NCI-H1694 (cell line): Measurements from ENCODE around the gene GRIK4.

Experiments used
- DNase-seq: peaks from one replicate; lab custom pipeline; 2025; lab: John Stamatoyannopoulos, UW

GRIK4 gene

GRCh38 chr11:120840661-120841060, 329.1 kb downstream of the GRIK4 start:
- DNase-seq: no peak

- DNase-seq: no peak
Observed at GRCh38 chr11:120841074-120841473, 329.5 kb downstream of the GRIK4 start.

DNA sequence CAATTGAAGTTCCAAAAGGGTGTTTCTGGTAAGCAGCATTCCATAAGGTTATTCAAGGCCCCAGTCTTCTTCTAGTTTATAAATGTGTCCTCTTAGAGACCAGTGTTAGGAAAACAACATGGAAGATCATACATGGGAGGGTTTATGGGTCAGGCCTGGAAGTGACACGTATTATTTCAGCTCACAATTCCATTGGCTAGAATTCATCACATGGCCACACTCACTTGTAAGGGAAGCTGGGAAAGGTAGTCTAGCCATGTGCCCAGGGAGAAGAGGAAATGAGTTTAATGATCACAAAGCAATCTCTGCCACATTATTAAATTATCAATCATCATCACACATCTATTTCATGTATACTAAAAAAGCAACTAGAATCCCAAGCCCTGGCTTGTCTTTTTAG, 330.6 kb downstream of the GRIK4 start:
- DNase-seq: no peak

DNA sequence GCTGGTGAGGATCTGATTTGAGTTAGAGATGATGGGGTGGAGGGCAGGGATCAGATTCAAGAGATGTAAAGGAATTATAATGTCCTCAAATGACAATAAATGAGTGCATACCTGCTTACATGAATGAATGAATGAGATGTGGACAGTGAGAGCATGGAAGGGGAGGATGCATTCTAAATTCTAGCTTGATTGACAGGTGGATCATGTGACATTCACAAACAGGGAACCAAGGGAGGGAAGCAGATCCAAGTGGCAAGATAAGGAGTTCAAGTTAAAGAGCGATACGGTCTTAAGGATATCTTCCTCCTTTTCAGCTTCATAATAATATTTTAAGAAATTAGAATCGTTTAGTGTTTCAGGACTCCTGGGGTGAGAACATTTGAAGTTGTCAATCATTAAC, 341.9 kb downstream of the GRIK4 start:
- no peak for DNase-seq

- no peak for DNase-seq
Observed at GRCh38 chr11:120854988-120855387, 343.4 kb downstream of the GRIK4 start.

DNA sequence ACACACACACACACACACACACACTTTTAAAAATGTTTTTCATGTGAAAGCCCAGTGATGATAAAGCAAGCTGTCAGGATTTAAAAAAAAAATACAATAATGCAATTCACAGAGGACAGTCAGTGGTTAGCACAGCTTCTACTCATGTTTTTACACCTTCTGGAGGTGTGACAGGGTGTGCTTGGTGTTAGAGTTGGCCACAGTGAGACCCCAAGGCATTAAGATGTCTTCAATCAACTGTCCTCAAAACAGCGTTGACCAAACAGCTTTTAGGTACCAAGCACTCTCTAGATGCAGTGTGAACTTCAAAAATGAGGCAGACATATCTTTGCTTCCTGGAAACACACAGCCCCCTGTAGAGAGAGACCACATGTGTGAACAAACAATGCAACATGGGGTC, 346.0 kb downstream of the GRIK4 start:
- no peak for DNase-seq

GRCh38 chr11:120858740-120859139, 347.2 kb downstream of the GRIK4 start:
- no peak for DNase-seq

- DNase-seq: no peak
Observed at GRCh38 chr11:120859552-120860295, 348.2 kb downstream of the GRIK4 start.

GRCh38 chr11:120863359-120863758, 351.8 kb downstream of the GRIK4 start:
- DNase-seq: no peak

GRCh38 chr11:120867024-120867423, 355.5 kb downstream of the GRIK4 start:
- no peak for DNase-seq

GRCh38 chr11:120867531-120867930, 356.0 kb downstream of the GRIK4 start:
- no peak for DNase-seq

DNA sequence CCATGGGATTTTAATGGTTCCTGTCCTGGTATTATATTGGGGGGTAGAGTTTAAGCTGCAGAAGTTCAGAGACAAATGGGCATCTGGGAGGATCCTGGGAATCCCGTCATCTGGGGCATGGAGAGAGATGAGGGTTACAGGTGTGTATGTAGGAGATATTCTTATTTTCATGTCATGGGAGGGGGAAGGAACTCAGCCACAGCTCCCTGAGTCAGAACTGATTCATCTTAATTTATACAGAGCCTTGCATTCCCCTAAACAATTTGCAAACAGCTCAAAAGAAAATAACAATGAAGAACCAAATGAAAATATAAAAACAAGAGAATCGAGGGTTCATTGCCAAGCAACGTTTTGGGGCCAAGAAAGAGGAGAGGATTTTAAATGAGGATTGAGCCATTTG, 356.4 kb downstream of the GRIK4 start:
- DNase-seq: no peak

- DNase-seq: no peak
Observed at GRCh38 chr11:120869097-120869496, 357.5 kb downstream of the GRIK4 start.

DNA sequence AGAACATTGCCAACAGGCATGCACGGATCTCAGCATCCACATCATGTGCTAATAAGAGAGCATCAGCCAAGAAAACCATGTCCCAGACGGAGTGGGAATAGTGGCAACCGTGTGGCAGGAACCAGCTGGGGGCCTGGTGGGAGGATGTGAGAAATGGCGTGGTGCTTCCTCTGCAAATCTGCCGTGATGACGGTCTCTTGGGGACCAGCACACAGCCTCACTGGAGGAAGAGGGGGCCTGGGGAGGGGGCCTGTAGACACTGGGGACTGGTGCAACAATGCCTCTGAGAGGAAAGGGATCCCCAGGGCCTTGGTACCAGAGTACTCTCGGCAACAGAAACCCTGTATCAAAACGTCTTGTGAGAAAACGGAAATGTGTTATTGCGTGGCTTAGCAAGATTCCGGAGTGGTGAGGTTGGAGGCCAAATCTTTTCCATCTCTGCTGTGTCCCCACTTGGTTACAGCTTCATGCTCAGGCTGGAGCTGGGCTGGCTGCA, 358.0 kb downstream of the GRIK4 start:
- no peak for DNase-seq

DNA sequence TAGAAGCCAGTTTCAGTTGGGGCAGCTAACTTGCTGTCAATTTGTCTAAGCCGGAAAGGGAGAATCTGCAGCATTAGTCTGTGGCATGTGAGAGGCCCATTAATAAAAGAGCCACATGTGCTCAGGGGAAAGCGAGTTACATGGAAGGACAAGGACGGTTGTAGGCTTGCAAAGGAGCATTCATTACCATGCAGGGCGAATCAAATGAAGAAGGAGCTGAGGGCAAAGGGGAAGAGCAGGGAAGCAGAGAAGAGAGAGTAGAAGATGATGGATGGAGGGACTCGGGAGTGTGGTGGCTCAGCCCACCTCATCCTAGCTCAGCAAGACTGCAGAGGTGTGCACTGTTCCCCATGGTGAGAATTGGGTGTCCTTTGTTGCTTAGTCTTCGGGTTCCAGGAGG, 359.6 kb downstream of the GRIK4 start:
- DNase-seq: no peak

GRCh38 chr11:120871924-120872323, 360.4 kb downstream of the GRIK4 start:
- no peak for DNase-seq

DNA sequence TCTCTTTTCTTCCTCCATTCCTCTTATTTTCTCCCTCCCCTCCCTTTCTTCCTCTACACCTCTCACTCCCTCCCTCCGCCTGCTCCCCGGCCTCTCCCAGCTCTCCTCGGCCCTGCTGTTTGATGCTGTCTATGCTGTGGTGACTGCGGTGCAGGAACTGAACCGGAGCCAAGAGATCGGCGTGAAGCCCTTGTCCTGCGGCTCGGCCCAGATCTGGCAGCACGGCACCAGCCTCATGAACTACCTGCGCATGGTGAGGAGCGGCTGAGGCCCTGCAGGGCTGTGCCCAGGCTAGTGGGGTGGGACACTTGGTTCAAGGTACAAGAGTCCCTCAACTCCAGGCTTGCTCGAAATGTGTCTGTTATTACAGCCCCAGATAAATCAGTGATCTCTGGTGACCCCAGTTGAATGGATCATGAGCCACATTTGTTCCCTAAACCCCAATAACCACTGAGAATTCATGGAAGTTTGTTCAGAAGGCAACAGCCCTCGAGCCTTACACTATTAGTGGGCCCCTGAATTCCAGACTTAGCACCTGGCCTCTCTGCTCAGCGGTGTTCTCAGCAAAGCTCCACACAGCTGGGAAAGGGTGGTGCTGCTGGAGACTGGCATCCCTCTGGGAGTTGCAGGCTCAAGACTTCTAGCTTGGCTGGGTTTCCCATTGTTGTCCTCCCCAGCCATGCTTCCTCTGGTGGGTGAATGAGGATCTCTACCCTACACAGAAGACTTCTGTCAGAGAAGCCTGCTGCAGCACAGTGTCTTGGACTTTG, 362.6 kb downstream of the GRIK4 start:
- no peak for DNase-seq

DNA sequence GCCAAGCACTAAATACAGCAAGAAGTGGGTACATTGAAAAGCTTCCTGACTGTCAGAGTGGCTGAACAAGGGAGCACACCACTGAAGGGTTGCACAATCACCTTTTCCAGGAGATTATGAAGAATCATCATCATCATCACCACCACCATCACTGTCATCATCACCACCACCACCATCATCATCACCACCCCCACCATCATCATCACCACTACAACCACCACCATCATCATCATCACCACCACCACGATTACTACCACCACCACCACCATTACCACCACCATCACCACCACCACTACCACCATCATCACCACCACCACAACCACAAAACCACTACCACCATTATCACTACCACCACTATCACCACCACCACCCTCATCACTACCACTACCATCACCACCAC, 364.4 kb downstream of the GRIK4 start:
- no peak for DNase-seq

- DNase-seq: no peak
Observed at GRCh38 chr11:120877746-120878365, 366.3 kb downstream of the GRIK4 start.

DNA sequence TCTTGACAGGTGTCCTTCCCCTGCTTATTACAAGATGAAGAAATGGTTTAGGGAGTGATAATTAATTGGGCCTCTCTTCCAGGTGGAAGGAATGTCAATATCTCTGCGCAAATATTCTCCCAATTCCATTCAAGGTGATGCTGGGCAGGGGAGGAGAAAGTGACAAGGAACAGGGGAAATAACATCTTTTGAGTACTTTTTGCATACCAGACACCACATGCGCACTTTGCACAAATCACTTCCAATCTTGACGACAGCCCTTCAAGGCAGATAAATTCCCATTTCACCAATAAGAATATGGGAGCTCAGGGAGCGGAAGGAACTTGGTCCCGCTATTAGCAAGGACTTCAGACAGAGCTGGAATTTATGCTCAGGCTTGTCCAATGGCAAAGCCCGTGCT, 367.2 kb downstream of the GRIK4 start:
- DNase-seq: no peak

- DNase-seq: no peak
Observed at GRCh38 chr11:120880498-120881175, 369.1 kb downstream of the GRIK4 start.

GRCh38 chr11:120881596-120881995, 370.0 kb downstream of the GRIK4 start:
- DNase-seq: no peak
